ENCODE measurements around the gene PDLIM3. TPM values are rescaled to one million over a fixed set of nuclear protein-coding genes. Genes with fewer than 3 reads are reported as not detected.

The PDLIM3 gene
- total and polyA plus RNA-seq, 9 of the 15 experiments (the other 6 are each of a cell fraction or from before 2014, with no cell fraction given) = 0.06 TPM; not detected in 8

DNA sequence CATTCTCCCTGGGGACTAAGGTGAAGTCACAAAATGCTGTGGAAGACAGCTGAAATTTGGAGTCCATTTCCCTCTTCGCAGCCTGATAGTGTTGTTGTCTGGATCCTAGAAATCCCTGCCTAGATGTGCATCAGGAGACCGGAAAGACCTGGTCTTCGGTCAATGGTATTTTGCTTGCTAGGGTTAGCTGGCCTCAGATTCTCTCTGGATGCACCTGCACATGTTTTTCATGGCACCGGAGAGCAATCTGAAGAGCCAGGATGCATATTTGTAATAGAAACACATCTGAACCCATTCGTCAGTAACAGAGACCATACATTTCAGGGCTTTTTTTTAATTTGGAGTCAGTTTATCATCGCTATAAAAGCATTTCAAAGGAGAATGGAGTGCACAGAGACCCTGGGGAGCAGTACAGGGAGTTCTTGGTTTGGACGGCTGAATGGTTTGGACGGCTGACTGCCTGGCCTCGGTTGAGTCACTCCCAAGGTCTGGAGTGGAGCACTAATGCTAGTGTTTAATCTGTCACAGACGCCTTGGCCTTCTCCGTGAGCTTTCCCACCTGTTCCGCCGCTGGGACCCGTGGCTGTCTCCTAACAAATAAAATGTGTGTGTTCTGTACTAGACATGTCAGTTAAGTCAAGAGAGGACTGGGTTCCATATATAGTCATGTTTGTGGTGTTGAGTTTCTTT, 7.5 kb upstream of the PDLIM3 start:
- CTCF ChIA-PET (ENCODE audit: low intra/inter-chr PET ratio) = no interaction called here
- intact Hi-C loops (cut with micrococcal nuclease) = no loop called here
- Histone ChIP-seq H3K27ac (ENCODE audit: extremely low read depth, low read depth, low read length) (no peak overlapping the region), H2AFZ (ENCODE audit: low read depth, low read length) (no peak overlapping the region), H3K9ac (ENCODE audit: insufficient read depth in 1 of 2, low read depth in 2 of 2, low read length in 2 of 2) (no peak overlapping the region), H3K4me2 (ENCODE audit: insufficient read depth, low read length) (no peak overlapping the region), H3K36me3 (ENCODE audit: control insufficient read depth, insufficient read depth, low read length) (no peaks in the 10 kb centered on the region), H3K4me3 (no peak overlapping the region), H4K20me1 (replicated peaks; ENCODE audit: control insufficient read depth, insufficient read depth, low read length) (no peaks in the 10 kb centered on the region), H3K9me3 (replicated peaks; ENCODE audit: control insufficient read depth, insufficient read depth, low read depth, low read length) (no peaks in the 10 kb centered on the region), H3K9me1 (ENCODE audit: control insufficient read depth, insufficient read depth, low read length) (no peaks in the 10 kb centered on the region), H3K27me3 (ENCODE audit: control insufficient read depth in 2 of 2, insufficient read depth in 2 of 2, low read length in 2 of 2) (peaks cover 21 to 48% of the 10 kb centered on the region in 2 experiments), H3K79me2 (ENCODE audit: control insufficient read depth, insufficient read depth, low read length) (no peaks in the 10 kb centered on the region), H3K4me1 (replicated peaks in 1 of 2; ENCODE audit: control insufficient read depth in 2 of 2, insufficient read depth in 2 of 2, low read length in 2 of 2) (no peaks in the 10 kb centered on the region; a peak in 1 of 5 replicates)
- TF ChIP-seq RBM25 (IDR thresholded peaks at IDR 0.05; ENCODE audit: low read depth, low read length, severe bottlenecking) (no peak), RBM17 (IDR thresholded peaks at IDR 0.05; ENCODE audit: borderline replicate concordance, low read depth, low read length) (no peak), GABPB1 (CRISPR knock-in tag; IDR thresholded peaks at IDR 0.05) (no peak), ZNF699 (CRISPR knock-in tag; IDR thresholded peaks at IDR 0.05; ENCODE audit: insufficient replicate concordance) (no peak), RBM22 (IDR thresholded peaks at IDR 0.05; ENCODE audit: low read depth, low read length, poor library complexity, severe bottlenecking) (no peak), POU5F1 (IDR thresholded peaks at IDR 0.05; ENCODE audit: borderline replicate concordance, low read depth, low read length, partially characterized antibody) (no peak), NELFE (IDR thresholded peaks at IDR 0.05; ENCODE audit: insufficient read depth, insufficient read length) (no peak), TEAD4 (IDR thresholded peaks at IDR 0.05; ENCODE audit: low read length) (no peak), TEAD4 (CRISPR knock-in tag; IDR thresholded peaks at IDR 0.05; ENCODE audit: borderline replicate concordance) (no peak), ZNF165 (CRISPR knock-in tag; IDR thresholded peaks at IDR 0.05; ENCODE audit: borderline replicate concordance) (no peak), FOXJ2 (tag; IDR thresholded peaks at IDR 0.05) (no peak), NFE2 (IDR thresholded peaks at IDR 0.05; ENCODE audit: low read depth) (no peak), NFYB (IDR thresholded peaks at IDR 0.05; ENCODE audit: extremely low read depth, insufficient read length) (no peak)
- TF ChIP-seq, protein P1, sequence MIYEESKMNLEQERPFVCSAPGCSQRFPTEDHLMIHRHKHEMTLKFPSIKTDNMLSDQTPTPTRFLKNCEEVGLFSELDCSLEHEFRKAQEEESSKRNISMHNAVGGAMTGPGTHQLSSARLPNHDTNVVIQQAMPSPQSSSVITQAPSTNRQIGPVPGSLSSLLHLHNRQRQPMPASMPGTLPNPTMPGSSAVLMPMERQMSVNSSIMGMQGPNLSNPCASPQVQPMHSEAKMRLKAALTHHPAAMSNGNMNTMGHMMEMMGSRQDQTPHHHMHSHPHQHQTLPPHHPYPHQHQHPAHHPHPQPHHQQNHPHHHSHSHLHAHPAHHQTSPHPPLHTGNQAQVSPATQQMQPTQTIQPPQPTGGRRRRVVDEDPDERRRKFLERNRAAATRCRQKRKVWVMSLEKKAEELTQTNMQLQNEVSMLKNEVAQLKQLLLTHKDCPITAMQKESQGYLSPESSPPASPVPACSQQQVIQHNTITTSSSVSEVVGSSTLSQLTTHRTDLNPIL (CRISPR knock-in tag; IDR thresholded peaks at IDR 0.05) = no peak
- ATAC-seq (no peak), FAIRE-seq (no peak), DNase-seq (ENCODE audit: extremely low read depth in 1 of 4, low spot score in 3 of 4) (no peak)
- POLR2A ChIA-PET = no interaction called here
- 1% methylated on average over 14 of the region's 14 CpGs for WGBS (ENCODE audit: insufficient coverage, low coverage, missing lambda C conversion rate)
- in situ Hi-C loops (cut with MboI) = no loop called here
- no TSS peak for BruUV-seq (replicated peaks)

Measured in K562 (cell line).